H9 (cell line): Measurements from ENCODE around the gene GMCL1. TPM values are rescaled to one million over a fixed set of nuclear protein-coding genes. Genes with fewer than 3 reads are reported as not detected.

Experiments
- DNase-seq: peaks from one replicate; pipeline ENCODE4 v3.0.0-alpha.2; 2017
- H2AFZ ChIP-seq: one replicate; pipeline ENCODE4 v1.6.1; 2013; ENCODE audit warnings: mild to moderate bottlenecking, low read length, control low read depth, moderate library complexity
- H2AK5ac ChIP-seq: 2 replicates; pipeline ENCODE4 v1.6.1; 2013; ENCODE audit warnings: low read length, control low read depth, mixed read lengths; ENCODE audit not compliant: insufficient read length
- H2BK120ac ChIP-seq: one replicate; pipeline ENCODE4 v1.6.1; 2013; ENCODE audit warnings: low read depth, mild to moderate bottlenecking, low read length, control low read depth, inconsistent platforms; ENCODE audit not compliant: poor library complexity, severe bottlenecking
- H2BK12ac ChIP-seq: 2 replicates; pipeline ENCODE4 v1.6.1; 2013; ENCODE audit warnings: low read length, control low read depth, mixed read lengths, low read depth; ENCODE audit not compliant: insufficient read length
- H2BK15ac ChIP-seq: 2 replicates; pipeline ENCODE4 v1.6.1; 2013; ENCODE audit warnings: low read depth, low read length, control low read depth
- H2BK20ac ChIP-seq: one replicate; pipeline ENCODE4 v1.6.1; 2013; ENCODE audit warnings: low read depth, mild to moderate bottlenecking, low read length, control low read depth, inconsistent platforms; ENCODE audit not compliant: poor library complexity, severe bottlenecking
- H2BK5ac ChIP-seq: 2 replicates; pipeline ENCODE4 v1.6.1; 2013; ENCODE audit warnings: low read length, control low read depth, mixed read lengths; ENCODE audit not compliant: insufficient read length
- H3K14ac ChIP-seq: 2 replicates; pipeline ENCODE4 v1.6.1; 2013; ENCODE audit warnings: low read length, control low read depth; ENCODE audit not compliant: insufficient read depth
- H3K18ac ChIP-seq: 2 replicates; pipeline ENCODE4 v1.6.1; 2013; ENCODE audit warnings: low read depth, mild to moderate bottlenecking, mixed read lengths, low read length, control low read depth; ENCODE audit not compliant: insufficient read length
- H3K23ac ChIP-seq: 2 replicates; pipeline ENCODE4 v1.6.1; 2013; ENCODE audit warnings: low read length, control low read depth, mixed read lengths, low read depth; ENCODE audit not compliant: insufficient read length
- H3K23me2 ChIP-seq: 2 replicates; pipeline ENCODE4 v1.6.1; 2013; ENCODE audit warnings: low read depth, mild to moderate bottlenecking, mixed read lengths, low read length, control low read depth; ENCODE audit not compliant: insufficient read length, poor library complexity, severe bottlenecking
- H3K27ac ChIP-seq: 2 replicates; pipeline ENCODE4 v1.5.1; 2013; ENCODE audit warnings: low read length, control low read depth, mixed read lengths, low read depth; ENCODE audit not compliant: insufficient read length
- H3K27me3 ChIP-seq: 2 replicates; pipeline ENCODE4 v1.6.1; 2013; ENCODE audit warnings: low read length, control low read depth, inconsistent platforms; ENCODE audit not compliant: insufficient read depth
- H3K4ac ChIP-seq: 2 replicates; pipeline ENCODE4 v1.6.1; 2013; ENCODE audit warnings: low read depth, mild to moderate bottlenecking, control low read depth, inconsistent platforms, low read length, moderate library complexity
- H3K4me1 ChIP-seq: 2 replicates; pipeline ENCODE4 v1.6.1; 2013; ENCODE audit warnings: low read length, control low read depth, inconsistent platforms; ENCODE audit not compliant: insufficient read depth
- H3K4me2 ChIP-seq: 2 replicates; pipeline ENCODE4 v1.6.1; 2013; ENCODE audit warnings: low read length, control low read depth, mixed read lengths; ENCODE audit not compliant: insufficient read length, insufficient read depth
- H3K56ac ChIP-seq: 2 replicates; pipeline ENCODE4 v1.6.1; 2013; ENCODE audit warnings: low read depth, mild to moderate bottlenecking, mixed read lengths, low read length, control low read depth; ENCODE audit not compliant: insufficient read length
- H3K79me1 ChIP-seq: 2 replicates; pipeline ENCODE4 v1.6.1; 2013; ENCODE audit warnings: low read depth, mild to moderate bottlenecking, moderate library complexity, low read length, control low read depth, inconsistent platforms; ENCODE audit not compliant: insufficient read depth, poor library complexity, severe bottlenecking
- H3K79me2 ChIP-seq: 2 replicates; pipeline ENCODE4 v1.6.1; 2013; ENCODE audit warnings: low read length, control low read depth, inconsistent platforms; ENCODE audit not compliant: insufficient read depth
- H3K9ac ChIP-seq: 2 replicates; pipeline ENCODE4 v1.6.1; 2013; ENCODE audit warnings: low read length, control low read depth, mixed read lengths; ENCODE audit not compliant: insufficient read length; ENCODE audit errors: extremely low read depth
- H3K9me3 ChIP-seq: one replicate; pipeline ENCODE4 v1.6.1; 2013; ENCODE audit warnings: low read depth, low read length, inconsistent platforms; ENCODE audit not compliant: control insufficient read depth
- H3T11ph ChIP-seq: one replicate; pipeline ENCODE4 v1.6.1; 2013; ENCODE audit warnings: mild to moderate bottlenecking, low read length, control low read depth, inconsistent platforms
- H4K20me1 ChIP-seq: one replicate; pipeline ENCODE4 v1.6.1; 2013; ENCODE audit not compliant: control insufficient read depth, insufficient read length, insufficient read depth
- H4K5ac ChIP-seq: 2 replicates; pipeline ENCODE4 v1.6.1; 2013; ENCODE audit warnings: low read depth, mild to moderate bottlenecking, mixed read lengths, low read length, control low read depth; ENCODE audit not compliant: insufficient read length
- H4K8ac ChIP-seq: replicated peaks from 2 replicates; pipeline ENCODE4 v1.6.1; 2013; ENCODE audit warnings: low read length, control low read depth, mixed read lengths, low read depth; ENCODE audit not compliant: insufficient read length
- H4K91ac ChIP-seq: 2 replicates; pipeline ENCODE4 v1.6.1; 2013; ENCODE audit warnings: low read depth, mild to moderate bottlenecking, moderate library complexity, mixed read lengths, low read length, control low read depth; ENCODE audit not compliant: insufficient read length
- H3K27ac Mint-ChIP-seq, 3 experiments: 2 replicates in 2 of 3; 3 replicates in 1 of 3; pipeline ENCODE4 v1.8.0; 2020 to 2021; ENCODE audit warnings: mixed read lengths in 3 of 3, mild to moderate bottlenecking in 1 of 3, moderate library complexity in 1 of 3
- H3K27me3 Mint-ChIP-seq: 2 replicates; pipeline ENCODE4 v1.8.0; 2021; ENCODE audit warnings: low read depth, mild to moderate bottlenecking, moderate library complexity, mixed read lengths
- H3K36me3 Mint-ChIP-seq, 3 experiments: 2 replicates in 2 of 3; 3 replicates in 1 of 3; pipeline ENCODE4 v1.8.0; 2020 to 2021; ENCODE audit warnings: low read depth in 3 of 3, mixed read lengths in 3 of 3; ENCODE audit not compliant: insufficient read depth in 1 of 3
- H3K4me1 Mint-ChIP-seq, 2 experiments: 2 replicates each; pipeline ENCODE4 v1.8.0; 2020; ENCODE audit warnings: mixed read lengths in 2 of 2
- H3K4me3 Mint-ChIP-seq, 2 experiments: 2 replicates in 1 of 2; 3 replicates in 1 of 2; pipeline ENCODE4 v1.8.0; 2020 to 2021; ENCODE audit warnings: mild to moderate bottlenecking in 2 of 2, mixed read lengths in 2 of 2, moderate library complexity in 1 of 2
- H3K9me3 Mint-ChIP-seq, 2 experiments: 2 replicates in 1 of 2; 3 replicates in 1 of 2; pipeline ENCODE4 v1.8.0; 2020; ENCODE audit warnings: mild to moderate bottlenecking in 2 of 2, mixed read lengths in 2 of 2, moderate library complexity in 1 of 2
- whole genome bisulfite sequencing: extraction: QIAGEN DNeasy Blood & Tissue Kit; methylation state at CpG from one replicate; pipeline ENCODE4 v1.1.7; 2013; ENCODE audit warnings: missing lambda C conversion rate, low lambda C conversion rate, mixed read lengths; ENCODE audit not compliant: insufficient read length; ENCODE audit errors: extremely low coverage; 5-methylcytosine and 5-hydroxymethylcytosine counted together
- total RNA-seq: library from RNA; stranded (reverse); gene quantifications from 2 replicates; pipeline ENCODE4 v1.2.1, GENCODE V29; 2021
- TF ChIP-seq, protein P1 (sequence below): fragments of 200-600 bp; sonication (generic); conservative IDR thresholded peaks from 3 replicates; pipeline ENCODE4 v1.8.0; 2021; ENCODE audit warnings: antibody characterized with exemption, mild to moderate bottlenecking

The GMCL1 gene
- total RNA-seq, 1 experiment from 2014 or later = 18.6 TPM

DNA sequence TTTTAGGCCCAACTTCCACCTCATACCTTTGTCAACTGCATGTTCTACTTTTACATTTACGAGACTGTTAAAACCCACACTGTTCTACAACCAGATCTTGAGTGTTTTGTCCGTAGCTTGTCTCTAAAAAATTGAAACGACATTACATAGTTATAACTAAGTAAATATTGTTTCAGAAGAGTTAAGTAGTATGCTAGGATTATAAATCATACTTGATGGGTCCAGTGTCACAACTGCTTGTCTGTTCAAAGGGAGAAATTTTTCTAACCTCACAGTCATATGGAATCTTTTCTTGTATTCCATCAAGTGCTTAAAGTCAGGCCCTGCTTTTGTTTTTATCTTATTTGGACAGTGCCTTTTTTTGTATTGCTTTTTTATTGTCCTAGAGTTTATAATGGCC, 4.3 kb downstream of the GMCL1 start:
- H2BK5ac ChIP-seq = no peak overlapping the region
- no peaks in the 10 kb centered on the region for H3K9me3 ChIP-seq
- H4K8ac ChIP-seq = no peak overlapping the region
- H2BK12ac ChIP-seq = no peak overlapping the region
- no peak overlapping the region for H3K18ac ChIP-seq
- no peak overlapping the region for H3K23ac ChIP-seq
- TF ChIP-seq, protein P1, sequence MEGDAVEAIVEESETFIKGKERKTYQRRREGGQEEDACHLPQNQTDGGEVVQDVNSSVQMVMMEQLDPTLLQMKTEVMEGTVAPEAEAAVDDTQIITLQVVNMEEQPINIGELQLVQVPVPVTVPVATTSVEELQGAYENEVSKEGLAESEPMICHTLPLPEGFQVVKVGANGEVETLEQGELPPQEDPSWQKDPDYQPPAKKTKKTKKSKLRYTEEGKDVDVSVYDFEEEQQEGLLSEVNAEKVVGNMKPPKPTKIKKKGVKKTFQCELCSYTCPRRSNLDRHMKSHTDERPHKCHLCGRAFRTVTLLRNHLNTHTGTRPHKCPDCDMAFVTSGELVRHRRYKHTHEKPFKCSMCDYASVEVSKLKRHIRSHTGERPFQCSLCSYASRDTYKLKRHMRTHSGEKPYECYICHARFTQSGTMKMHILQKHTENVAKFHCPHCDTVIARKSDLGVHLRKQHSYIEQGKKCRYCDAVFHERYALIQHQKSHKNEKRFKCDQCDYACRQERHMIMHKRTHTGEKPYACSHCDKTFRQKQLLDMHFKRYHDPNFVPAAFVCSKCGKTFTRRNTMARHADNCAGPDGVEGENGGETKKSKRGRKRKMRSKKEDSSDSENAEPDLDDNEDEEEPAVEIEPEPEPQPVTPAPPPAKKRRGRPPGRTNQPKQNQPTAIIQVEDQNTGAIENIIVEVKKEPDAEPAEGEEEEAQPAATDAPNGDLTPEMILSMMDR = no peak
- no peak overlapping the region for H2BK20ac ChIP-seq
- no peaks in the 10 kb centered on the region for H3K4me1 ChIP-seq
- H2BK15ac ChIP-seq = no peak overlapping the region
- no peak for DNase-seq
- H2AFZ ChIP-seq = no peak overlapping the region
- no peak overlapping the region for H4K91ac ChIP-seq
- Mint-ChIP-seq H3K27ac (no peak overlapping the region), H3K9me3 (no peaks in the 10 kb centered on the region), H3K4me3 (no peak overlapping the region), H3K4me1 (peaks cover 10 to 16% of the 10 kb centered on the region in 2 experiments), H3K36me3 (peaks cover 4 to 24% (median 14%) of the 10 kb centered on the region in 3 experiments; a peak in 5 of 7 replicates), H3K27me3 (no peaks in the 10 kb centered on the region)
- WGBS = no CpG with 5 or more reads among the region's 3 CpGs
- H3K27ac ChIP-seq = no peak overlapping the region
- H3T11ph ChIP-seq = no peak overlapping the region
- no peaks in the 10 kb centered on the region for H3K27me3 ChIP-seq
- no peak overlapping the region for H3K4me2 ChIP-seq
- no peaks in the 10 kb centered on the region for H4K20me1 ChIP-seq
- H3K56ac ChIP-seq = no peak overlapping the region
- no peak overlapping the region for H3K4ac ChIP-seq
- H3K14ac ChIP-seq = no peak overlapping the region
- H2AK5ac ChIP-seq = no peak overlapping the region
- H3K23me2 ChIP-seq = peaks cover 7% of the 10 kb centered on the region
- no peak overlapping the region for H3K9ac ChIP-seq
- H3K79me1 ChIP-seq = peaks cover 7% of the 10 kb centered on the region
- no peak overlapping the region for H4K5ac ChIP-seq
- H3K79me2 ChIP-seq = peaks cover 12% of the 10 kb centered on the region; the same call in 1 of the 2 replicates
- no peak overlapping the region for H2BK120ac ChIP-seq
